ENCODE data around the gene GPR183.

Gene GPR183

DNA sequence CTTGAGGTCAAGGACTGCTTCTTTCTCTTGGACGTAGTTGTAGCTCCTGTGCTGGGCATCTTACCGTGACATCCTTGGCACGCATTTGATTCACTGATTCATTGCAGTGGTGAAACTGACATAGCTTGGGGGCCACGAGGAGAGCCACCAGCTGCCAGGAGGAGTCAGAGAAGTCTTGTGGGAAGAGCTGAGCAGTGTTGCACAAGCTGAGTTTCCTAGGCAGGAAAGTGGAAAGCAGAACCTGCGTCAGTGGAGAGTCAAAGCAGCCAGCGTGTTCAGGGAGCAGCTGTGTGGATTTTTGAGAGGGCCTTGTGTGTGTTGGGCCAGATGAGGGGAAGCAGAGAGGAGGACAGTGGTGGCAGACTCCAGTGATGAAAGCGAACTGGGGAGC, 5.3 kb upstream of the GPR183 start:
- no peak for DNase-seq (ENCODE audit: low spot score)

GRCh38 chr13:99311748-99312492, 4.7 kb upstream of the GPR183 start:
- no peak for DNase-seq (ENCODE audit: low spot score)

DNA sequence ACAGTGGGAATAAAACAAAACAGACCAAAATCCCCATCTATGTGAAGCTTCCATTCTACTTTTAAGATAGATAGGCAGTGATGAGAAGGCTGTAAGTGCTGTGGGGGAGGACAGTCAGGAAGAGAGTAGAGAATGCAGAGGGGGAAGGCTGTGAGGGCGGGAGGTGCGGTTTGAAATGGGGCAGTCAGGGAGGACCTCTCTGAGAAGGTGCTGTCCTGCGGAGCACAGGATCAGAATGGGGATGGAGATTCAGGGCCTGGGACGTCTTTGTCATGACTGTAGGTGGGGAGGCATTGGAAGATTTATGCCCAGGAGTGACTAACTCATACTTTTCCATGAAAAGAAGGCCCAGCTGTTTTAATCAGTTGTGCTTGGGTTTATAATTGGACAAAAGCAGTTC, 3.9 kb upstream of the GPR183 start:
- DNase-seq (ENCODE audit: low spot score), result no peak

- no peak for DNase-seq (ENCODE audit: low spot score)
Measured at GRCh38 chr13:99310382-99311031, 3.3 kb upstream of the GPR183 start.

- DNase-seq (ENCODE audit: low spot score), result no peak
Measured at GRCh38 chr13:99308471-99309087, 1.4 kb upstream of the GPR183 start.

DNA sequence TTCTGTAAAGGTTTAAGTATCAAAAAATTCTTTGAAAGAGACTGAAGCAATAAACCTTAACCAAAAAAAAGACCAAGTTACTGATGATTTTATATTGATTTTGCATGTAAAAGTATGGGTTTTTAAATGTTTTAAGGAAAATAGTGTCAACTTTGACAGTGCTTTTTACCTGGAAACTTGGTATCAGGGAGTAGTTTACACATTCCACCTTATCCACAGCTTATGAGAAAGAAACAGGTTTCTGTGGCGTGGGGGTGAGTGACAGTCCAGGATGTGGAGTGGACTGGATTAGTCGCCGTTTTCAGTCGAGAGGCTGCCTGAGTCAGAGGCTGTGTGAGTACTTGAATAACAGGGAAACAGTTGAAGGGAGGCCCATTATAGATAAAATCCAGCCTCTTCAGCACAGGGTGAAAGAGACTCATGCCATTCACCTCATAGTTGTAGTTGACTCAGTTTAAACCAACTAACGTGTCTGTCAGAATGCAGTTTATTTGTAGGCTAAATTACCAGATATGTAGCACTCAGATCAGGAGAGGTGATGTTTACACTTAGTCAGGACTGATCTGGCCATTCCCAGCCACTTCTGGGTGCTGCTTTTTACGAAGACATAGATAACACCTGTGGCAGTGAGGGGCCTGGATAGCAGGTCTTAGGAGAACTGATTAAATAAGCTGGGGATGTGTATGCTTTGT, 595 bp upstream of the GPR183 start:
- no peak for DNase-seq (ENCODE audit: low spot score)

DNA sequence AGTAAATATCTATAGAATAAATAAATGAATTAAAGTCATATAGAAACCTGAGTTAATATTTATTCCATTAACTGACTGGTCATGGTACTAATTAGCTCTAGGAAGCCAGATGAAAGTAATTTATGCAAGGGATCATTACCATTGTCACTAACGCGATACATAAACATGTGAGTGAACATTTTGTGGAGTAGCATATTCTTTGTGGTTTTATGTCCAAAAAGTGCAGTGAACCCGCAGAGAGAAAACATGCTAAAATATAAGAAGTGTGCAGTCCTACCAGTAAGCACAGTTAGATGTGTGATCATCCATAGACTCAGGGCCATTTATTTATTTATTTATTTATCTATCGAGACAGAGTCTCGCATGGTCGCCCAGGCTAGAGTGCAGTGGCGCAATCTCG, 1.6 kb downstream of the GPR183 start:
- no peak for DNase-seq (ENCODE audit: low spot score)

DNA sequence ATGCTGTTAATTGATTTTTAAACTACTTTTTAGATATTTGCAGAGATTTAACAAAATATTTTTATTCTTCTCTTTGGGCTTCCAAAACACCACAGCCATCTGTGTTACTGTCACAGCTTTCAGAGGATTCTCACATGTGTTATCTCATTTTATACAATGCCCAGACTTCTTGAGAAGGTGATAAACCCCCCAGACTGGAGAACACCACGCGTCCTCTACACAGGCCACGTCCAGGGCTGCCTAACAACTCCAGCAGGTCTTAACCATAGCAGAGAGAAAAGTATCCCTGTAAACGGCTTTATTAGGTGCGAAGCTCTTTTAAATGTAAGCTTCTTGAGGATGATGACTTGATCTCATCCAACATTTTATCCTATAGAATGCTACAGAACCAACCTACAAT, 2.0 kb downstream of the GPR183 start:
- no peak for DNase-seq (ENCODE audit: low spot score)

DNA sequence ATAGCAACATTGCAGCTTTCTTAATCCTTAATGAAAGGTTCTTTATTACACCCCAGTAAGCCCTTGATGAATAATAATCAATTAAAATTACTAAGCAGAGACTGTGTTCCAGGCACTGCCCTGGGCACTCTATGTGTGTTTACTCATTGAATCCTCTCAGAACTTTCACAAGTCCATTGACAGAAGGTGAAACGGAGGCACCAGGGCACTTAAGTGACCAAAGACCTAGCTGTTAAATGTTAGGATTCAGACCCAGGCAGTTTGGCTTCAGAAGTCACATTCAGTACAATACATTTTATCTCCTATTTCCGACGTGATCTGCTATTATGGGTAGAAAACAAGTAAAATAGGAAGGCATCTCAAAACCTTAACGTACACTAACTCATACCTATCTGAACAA, 2.7 kb downstream of the GPR183 start:
- DNase-seq (ENCODE audit: low spot score), result no peak

GRCh38 chr13:99303863-99304521, 3.2 kb downstream of the GPR183 start:
- DNase-seq (ENCODE audit: low spot score), result no peak

- DNase-seq (ENCODE audit: low spot score), result no peak
Measured at GRCh38 chr13:99302637-99303505, 4.3 kb downstream of the GPR183 start.

- DNase-seq (ENCODE audit: low spot score), result no peak
Measured at GRCh38 chr13:99301913-99302636, 5.1 kb downstream of the GPR183 start.

GRCh38 chr13:99301056-99301838, 6.0 kb downstream of the GPR183 start:
- no peak for DNase-seq (ENCODE audit: low spot score)

- no peak for DNase-seq (ENCODE audit: low spot score)
Measured at GRCh38 chr13:99299920-99300341, 7.3 kb downstream of the GPR183 start.

- no peak for DNase-seq (ENCODE audit: low spot score)
Measured at GRCh38 chr13:99299256-99299919, 7.8 kb downstream of the GPR183 start.

- no peak for DNase-seq (ENCODE audit: low spot score)
Measured at GRCh38 chr13:99298056-99298455, 9.1 kb downstream of the GPR183 start.

GRCh38 chr13:99297331-99297730, 9.9 kb downstream of the GPR183 start:
- no peak for DNase-seq (ENCODE audit: low spot score)

GRCh38 chr13:99296398-99296797, 10.8 kb downstream of the GPR183 start:
- DNase-seq (ENCODE audit: low spot score), result no peak
